Bronchial epithelial cell (primary cell): ENCODE data around the gene ANKRD50. TPM values are rescaled to one million over a fixed set of nuclear protein-coding genes. Genes with fewer than 3 reads are reported as not detected.

ENCODE experiments used
- DNase-seq: peaks from one replicate; pipeline ENCODE4 v3.0.0-alpha.2; 2010; ENCODE audit warnings: low read depth
- FAIRE-seq: peaks from 2 replicates; lab custom pipeline; 2011; peaks lifted over from hg19 to GRCh38; lab: Jason Lieb, UNC
- H3K27me3 ChIP-seq: 2 replicates; pipeline ENCODE4 v1.5.1; 2011; ENCODE audit warnings: low read length; ENCODE audit not compliant: control insufficient read depth, insufficient read depth
- H3K36me3 ChIP-seq: 2 replicates; pipeline ENCODE4 v1.5.1; 2011; ENCODE audit warnings: low read length; ENCODE audit not compliant: control insufficient read depth, insufficient read depth
- H3K4me3 ChIP-seq: 2 replicates; pipeline ENCODE4 v1.5.1; 2011; ENCODE audit warnings: mild to moderate bottlenecking, low read depth, low read length, control low read depth
- CTCF ChIP-seq: IDR thresholded peaks from 2 replicates; pipeline ENCODE4 v1.5.1; 2011; ENCODE audit warnings: mild to moderate bottlenecking, moderate library complexity, low read length, control low read depth, inconsistent platforms; ENCODE audit not compliant: insufficient read depth, severe bottlenecking
- total RNA-seq: library from RNA; depleted of rRNA; stranded (reverse); fragments of >200 nt; gene quantifications from 2 replicates; pipeline ENCODE4 v1.2.1, GENCODE V29; 2014

Gene ANKRD50
- total RNA-seq, 1 donor from 2014 or later, result 36.3 TPM

GRCh38 chr4:124748965-124749364, 36.4 kb upstream of the ANKRD50 start:
- no peaks in the 10 kb centered on the region for H3K27me3 ChIP-seq
- no peak for TF ChIP-seq CTCF
- no peak for DNase-seq
- no peak overlapping the region for H3K4me3 ChIP-seq
- H3K36me3 ChIP-seq, result no peaks in the 10 kb centered on the region
- no peak for FAIRE-seq

GRCh38 chr4:124745985-124746801, 33.7 kb upstream of the ANKRD50 start:
- no peaks in the 10 kb centered on the region for H3K27me3 ChIP-seq
- no peaks in the 10 kb centered on the region for H3K36me3 ChIP-seq
- H3K4me3 ChIP-seq, result no peak overlapping the region
- DNase-seq (no peak), FAIRE-seq (no peak)
- TF ChIP-seq CTCF, result no peak

GRCh38 chr4:124743711-124744110, 31.2 kb upstream of the ANKRD50 start:
- no peak for TF ChIP-seq CTCF
- no peaks in the 10 kb centered on the region for H3K27me3 ChIP-seq

GRCh38 chr4:124740501-124740900, 28.0 kb upstream of the ANKRD50 start:
- H3K36me3 ChIP-seq, result no peaks in the 10 kb centered on the region
- no peak for FAIRE-seq
- no peak for DNase-seq
- H3K27me3 ChIP-seq, result no peaks in the 10 kb centered on the region
- no peak for TF ChIP-seq CTCF
- H3K4me3 ChIP-seq, result no peak overlapping the region

More at GRCh38 chr4:124743711-124744110, 31.2 kb upstream of the ANKRD50 start:
- Histone ChIP-seq H3K36me3 (no peaks in the 10 kb centered on the region), H3K4me3 (no peak overlapping the region)
- no peak for FAIRE-seq
- no peak for DNase-seq

GRCh38 chr4:124738994-124739393, 26.5 kb upstream of the ANKRD50 start:
- Histone ChIP-seq H3K4me3 (no peak overlapping the region), H3K36me3 (no peaks in the 10 kb centered on the region), H3K27me3 (no peaks in the 10 kb centered on the region)
- DNase-seq (no peak), FAIRE-seq (no peak)
- no peak for TF ChIP-seq CTCF
